NCI-H1417 treated with DMSO at 0.1 percent for 48 hours (cell line): ENCODE data around the gene CLDN2.

Experiments used
- DNase-seq: peaks from one replicate; lab custom pipeline; 2025; lab: John Stamatoyannopoulos, UW

CLDN2 gene

GRCh38 chrX:106921637-106922036 is 1.4 kb downstream of the CLDN2 start:
- no peak for DNase-seq

GRCh38 chrX:106927023-106927422 is 6.8 kb downstream of the CLDN2 start:
- DNase-seq, result no peak

GRCh38 chrX:106927700-106928099 is 7.5 kb downstream of the CLDN2 start:
- no peak for DNase-seq

- no peak for DNase-seq
Observed at GRCh38 chrX:106928227-106928626, 8.0 kb downstream of the CLDN2 start.

GRCh38 chrX:106931831-106932491 is 11.8 kb downstream of the CLDN2 start:
- no peak for DNase-seq

GRCh38 chrX:106932492-106932923 is 12.3 kb downstream of the CLDN2 start:
- DNase-seq, result no peak

- no peak for DNase-seq
Observed at GRCh38 chrX:106932960-106933537, 12.8 kb downstream of the CLDN2 start.

- DNase-seq, result no peak
Observed at GRCh38 chrX:106933538-106933961, 13.3 kb downstream of the CLDN2 start.

GRCh38 chrX:106935175-106935574 is 15.0 kb downstream of the CLDN2 start:
- DNase-seq, result no peak

- no peak for DNase-seq
Observed at GRCh38 chrX:106936246-106936645, 16.0 kb downstream of the CLDN2 start.

GRCh38 chrX:106939566-106939965 is 19.4 kb downstream of the CLDN2 start:
- no peak for DNase-seq

- no peak for DNase-seq
Observed at GRCh38 chrX:106940068-106940467, 19.9 kb downstream of the CLDN2 start.

- DNase-seq, result no peak
Observed at GRCh38 chrX:106946464-106946863, 26.3 kb downstream of the CLDN2 start.

- DNase-seq, result no peak
Observed at GRCh38 chrX:106948641-106949040, 28.4 kb downstream of the CLDN2 start.

GRCh38 chrX:106949366-106949765 is 29.2 kb downstream of the CLDN2 start:
- no peak for DNase-seq

- DNase-seq, result no peak
Observed at GRCh38 chrX:106950381-106950780, 30.2 kb downstream of the CLDN2 start.

GRCh38 chrX:106951230-106951629 is 31.0 kb downstream of the CLDN2 start:
- no peak for DNase-seq

GRCh38 chrX:106952089-106952488 is 31.9 kb downstream of the CLDN2 start:
- no peak for DNase-seq

GRCh38 chrX:106952538-106952937 is 32.3 kb downstream of the CLDN2 start:
- no peak for DNase-seq

- DNase-seq, result no peak
Observed at GRCh38 chrX:106952988-106953387, 32.8 kb downstream of the CLDN2 start.

GRCh38 chrX:106954041-106954440 is 33.8 kb downstream of the CLDN2 start:
- DNase-seq, result no peak

- no peak for DNase-seq
Observed at GRCh38 chrX:106955004-106955772, 35.0 kb downstream of the CLDN2 start.

GRCh38 chrX:106957856-106958255 is 37.7 kb downstream of the CLDN2 start:
- no peak for DNase-seq
